ENCODE results near the gene CHD8.
"Not testable (repeated sequence)": the region's sequence is repeated elsewhere in the genome, so short reads cannot be mapped to it uniquely, and the experiment has no call there.

CHD8 gene

GRCh38 chr14:21455912-21456667 is at the start of gene CHD8:
TSS of gene CHD8 (minus strand) at chr14:21456123. CDS start at chr14:21431643, 24,480 bp downstream.
- peak; percentile 99 for DNase-seq

GRCh38 chr14:21505012-21505553 is 49.2 kb upstream of the CHD8 start:
- no peak for DNase-seq

- DNase-seq: no peak
These were observed 47.5 kb upstream of the CHD8 start for GRCh38 chr14:21503376-21503775.

GRCh38 chr14:21501568-21501967 is 45.6 kb upstream of the CHD8 start:
- no peak for DNase-seq

- peak; percentile 63 for DNase-seq
These were observed 42.9 kb upstream of the CHD8 start for GRCh38 chr14:21498540-21499526.

- DNase-seq: no peak
These were observed 40.5 kb upstream of the CHD8 start for GRCh38 chr14:21496453-21496852.

- DNase-seq: no peak
These were observed 39.2 kb upstream of the CHD8 start for GRCh38 chr14:21494902-21495762.

- no peak for DNase-seq
These were observed 30.7 kb upstream of the CHD8 start for GRCh38 chr14:21486640-21487087.

GRCh38 chr14:21476925-21477681 is 21.2 kb upstream of the CHD8 start, which contains the start of the genes RAB2B and TOX4:
TSS of gene RAB2B (minus strand) at chr14:21476959. CDS start at chr14:21476872, 87 bp downstream.
TSS of gene TOX4 (plus strand) at chr14:21477195. CDS start at chr14:21477279, 84 bp downstream.
- peak; percentile 98 for DNase-seq

- no peak for DNase-seq
These were observed 20.6 kb upstream of the CHD8 start for GRCh38 chr14:21476523-21476924.

GRCh38 chr14:21475767-21476522 is 20.0 kb upstream of the CHD8 start:
- DNase-seq: no peak

- DNase-seq: no peak
These were observed 11.7 kb upstream of the CHD8 start for GRCh38 chr14:21467616-21468015.

GRCh38 chr14:21455592-21455911 is 371 bp downstream of the CHD8 start:
- DNase-seq: no peak

GRCh38 chr14:21454843-21455544 is 929 bp downstream of the CHD8 start:
- DNase-seq: peak; percentile 31

- no peak for DNase-seq
These were observed 6.1 kb downstream of the CHD8 start for GRCh38 chr14:21449899-21450216.

GRCh38 chr14:21442657-21443056 is 13.3 kb downstream of the CHD8 start:
- DNase-seq: not testable (repeated sequence)

GRCh38 chr14:21440859-21441258 is 15.1 kb downstream of the CHD8 start:
- no peak for DNase-seq

GRCh38 chr14:21437063-21437901 is 18.6 kb downstream of the CHD8 start:
- DNase-seq: peak; percentile 99

- no peak for DNase-seq
These were observed 19.3 kb downstream of the CHD8 start for GRCh38 chr14:21436567-21437062.

Data from NCI-H146 (cell line).